Ascending aorta (tissue), 2 donors: ENCODE results near the gene PCDHGB1. TPM values are rescaled to one million over a fixed set of nuclear protein-coding genes. Genes with fewer than 3 reads are reported as not detected.

Source experiments
- DNase-seq, 2 donors: peaks; one replicate each; pipeline ENCODE4 v3.0.0-alpha.2; 2019; ENCODE audit warnings: low spot score in 2 of 2
- H3K27ac ChIP-seq, 2 donors: fragments of 200-600 bp; sonication (generic); one replicate each; pipeline ENCODE4 v1.5.1; 2016 to 2017; ENCODE audit warnings: mild to moderate bottlenecking in 1 of 2
- H3K27me3 ChIP-seq: fragments of 200-600 bp; sonication (generic); one replicate; pipeline ENCODE4 v1.5.1; 2017
- H3K36me3 ChIP-seq, 2 donors: fragments of 200-600 bp; sonication (generic); one replicate each; pipeline ENCODE4 v1.5.1; 2016
- H3K4me1 ChIP-seq, 2 donors: fragments of 200-600 bp; sonication (generic); one replicate each; pipeline ENCODE4 v1.5.1; 2016 to 2017; ENCODE audit warnings: mild to moderate bottlenecking in 1 of 2
- H3K4me3 ChIP-seq, 2 donors: fragments of 200-600 bp; sonication (generic); one replicate each; pipeline ENCODE4 v1.5.1; 2016 to 2017; ENCODE audit warnings: mild to moderate bottlenecking in 1 of 2
- H3K9me3 ChIP-seq, 2 donors: fragments of 200-600 bp; sonication (generic); one replicate each; pipeline ENCODE4 v1.5.1; 2016
- CTCF ChIP-seq, 3 experiments: fragments of 200-600 bp in 2 of 3; fragments of 450-650 bp in 1 of 3; sonication (generic) in 2 of 3; IDR thresholded peaks; one replicate each; pipeline ENCODE4 v1.5.1; 2016 to 2019; ENCODE audit warnings: antibody characterized with exemption in 3 of 3, mild to moderate bottlenecking in 1 of 3, moderate library complexity in 1 of 3
- intact Hi-C: fragments of 100-400 bp; cut with DNase I; formaldehyde crosslinking; loops from one replicate; pipeline ENCODE4 v1.15.1; 2023
- total RNA-seq: library from RNA; depleted of rRNA; stranded (reverse); fragments of >200 nt; gene quantifications from one replicate; pipeline ENCODE4 v1.1.0, GENCODE V29; 2016

Gene PCDHGB1
- total RNA-seq, 1 donor from 2014 or later, result 1.8 TPM

- TF ChIP-seq CTCF (IDR thresholded peaks at IDR 0.05), result no peak
- no peak for DNase-seq
- Histone ChIP-seq H3K27me3 (no peaks in the 10 kb centered on the region), H3K4me3 (no peak overlapping the region), H3K4me1 (no peaks in the 10 kb centered on the region), H3K9me3 (peaks cover 97 to 98% of the 10 kb centered on the region in 2 donors), H3K36me3 (no peaks in the 10 kb centered on the region), H3K27ac (no peak overlapping the region)
- intact Hi-C loops, result no loop called here
Observed at GRCh38 chr5:141362719-141363118, 12.8 kb downstream of the PCDHGB1 start.

- peaks cover 93 to 98% of the 10 kb centered on the region in 2 donors for H3K9me3 ChIP-seq
- intact Hi-C loops, result no loop called here
- peak within 1 kb of the TSS; percentile 31 to 35 for H3K4me3 ChIP-seq
Observed at GRCh38 chr5:141363952-141364660, 14.2 kb downstream of the PCDHGB1 start, which contains the start of gene PCDHGA5. PCDHGA5 (plus strand) TSS chr5:141364162; CDS start chr5:141364331, 169 bp downstream.

GRCh38 chr5:141366016-141366896 is 16.4 kb downstream of the PCDHGB1 start:
- intact Hi-C loops, result no loop called here
- Histone ChIP-seq H3K27me3 (no peaks in the 10 kb centered on the region), H3K27ac (no peak overlapping the region), H3K4me1 (no peaks in the 10 kb centered on the region), H3K36me3 (no peaks in the 10 kb centered on the region), H3K9me3 (peaks cover 93 to 98% of the 10 kb centered on the region in 2 donors), H3K4me3 (peak overlapping the region in 1 of 2 donors; percentile 13)
- DNase-seq, result no peak
- TF ChIP-seq CTCF (IDR thresholded peaks at IDR 0.05), result no peak

More at GRCh38 chr5:141363952-141364660, 14.2 kb downstream of the PCDHGB1 start, which contains the start of gene PCDHGA5:
- Histone ChIP-seq H3K27ac (no peak within 1 kb of the TSS), H3K36me3 (no peaks in the 10 kb centered on the region), H3K4me1 (no peaks in the 10 kb centered on the region), H3K27me3 (no peaks in the 10 kb centered on the region)
- DNase-seq, result no peak
- no peak for TF ChIP-seq CTCF (IDR thresholded peaks at IDR 0.05)

- H3K4me3 ChIP-seq, result peak within 1 kb of the TSS; percentile 14 to 24
- no peak for DNase-seq
- H3K9me3 ChIP-seq, result peaks cover 94 to 100% of the 10 kb centered on the region in 2 donors
- TF ChIP-seq CTCF (IDR thresholded peaks at IDR 0.05), result no peak
- H3K27ac ChIP-seq, result no peak within 1 kb of the TSS
- H3K4me1 ChIP-seq, result no peaks in the 10 kb centered on the region
- H3K27me3 ChIP-seq, result no peaks in the 10 kb centered on the region
- intact Hi-C loops, result no loop called here
- no peaks in the 10 kb centered on the region for H3K36me3 ChIP-seq
Observed at GRCh38 chr5:141369994-141370848, 20.3 kb downstream of the PCDHGB1 start, which contains the start of gene PCDHGB3. PCDHGB3 (plus strand) TSS chr5:141370242; CDS start chr5:141370395, 153 bp downstream.
